Activated CD8-positive, alpha-beta memory T cell treated with anti-CD3 and anti-CD28 coated beads for 36 hours (primary cell): Measurements from ENCODE around the gene FBXO47. TPM values are rescaled to one million over a fixed set of nuclear protein-coding genes. Genes with fewer than 3 reads are reported as not detected.
"Not testable (repeated sequence)": the region's sequence is repeated elsewhere in the genome, so short reads cannot be mapped to it uniquely, and the experiment has no call there.

Experiments used
- CTCF ChIA-PET: fragments of 350-600 bp; sonication (Branson Sonifier 250); formaldehyde crosslinking; loops from one replicate; lab custom pipeline; 2021; ENCODE audit warnings: antibody characterized with exemption; lab: Charles Lee
- POLR2A ChIA-PET: fragments of 350-600 bp; sonication (Branson Sonifier 250); formaldehyde crosslinking; loops from one replicate; lab custom pipeline; 2021; ENCODE audit warnings: antibody characterized with exemption; lab: Charles Lee
- total RNA-seq, 2 experiments: library from RNA; stranded (reverse); gene quantifications; one replicate each; pipeline ENCODE4 v1.2.3, GENCODE V29; 2021

FBXO47 gene
- total RNA-seq, 2 experiments from 2014 or later = not detected

- ChIA-PET POLR2A (interaction anchor here (0.5 kb wide), 1 partner anchor 41 kb away, joined by 3 read pairs; no protein-coding TSS in a partner anchor), CTCF (interaction anchor here (0.6 kb wide), 2 partner anchors 28 to 134 kb away, joined by 3 read pairs; no protein-coding TSS in a partner anchor)
These were observed 27.2 kb downstream of the FBXO47 start for GRCh38 chr17:38939987-38940386.

- POLR2A ChIA-PET = not testable (repeated sequence)
- CTCF ChIA-PET = interaction anchor here (0.6 kb wide), 1 partner anchor 908 kb away, joined by 3 read pairs; no protein-coding TSS in a partner anchor
These were observed 33.2 kb downstream of the FBXO47 start for GRCh38 chr17:38933962-38934361.

GRCh38 chr17:38930782-38931181 is 36.4 kb downstream of the FBXO47 start:
- POLR2A ChIA-PET, CTCF ChIA-PET: not testable (repeated sequence)

- ChIA-PET CTCF (interaction anchor here (0.6 to 1.9 kb wide), 4 partner anchors 34 to 248 kb away, joined by 3 to 6 read pairs (median 5); partner anchors contain the start of gene RPL23), POLR2A (no interaction called here)
These were observed 40.7 kb downstream of the FBXO47 start for GRCh38 chr17:38926293-38927070.

GRCh38 chr17:38925263-38925995 is 41.8 kb downstream of the FBXO47 start, which contains the start of gene LASP1NB:
LASP1NB (plus strand) TSS chr17:38925614.
- ChIA-PET POLR2A (interaction anchor here (0.9 to 1.5 kb wide), 3 partner anchors 34 to 56 kb away, joined by 3 to 4 read pairs (median 3); partner anchors contain the start of gene LASP1), CTCF (interaction anchor here (0.6 to 2.5 kb wide), 9 partner anchors 9 to 249 kb away, joined by 3 to 7 read pairs (median 5); partner anchors contain the start of gene RPL23)

GRCh38 chr17:38922538-38923297 is 44.5 kb downstream of the FBXO47 start:
- CTCF ChIA-PET = no interaction called here
- POLR2A ChIA-PET = interaction anchor here (0.6 kb wide), 1 partner anchor 27 kb away, joined by 3 read pairs; no protein-coding TSS in a partner anchor

GRCh38 chr17:38921756-38922411 is 45.3 kb downstream of the FBXO47 start:
- ChIA-PET CTCF (interaction anchor here (0.6 kb wide), 1 partner anchor 34 kb away, joined by 3 read pairs; no protein-coding TSS in a partner anchor), POLR2A (no interaction called here)

GRCh38 chr17:38920374-38921291 is 46.6 kb downstream of the FBXO47 start:
- ChIA-PET POLR2A (no interaction called here), CTCF (no interaction called here)

- CTCF ChIA-PET = interaction anchor here (1.0 kb wide), 1 partner anchor 10 kb away, joined by 3 read pairs; no protein-coding TSS in a partner anchor
- POLR2A ChIA-PET = no interaction called here
These were observed 47.7 kb downstream of the FBXO47 start for GRCh38 chr17:38919316-38920078.

- ChIA-PET POLR2A (no interaction called here), CTCF (interaction anchor here (1.0 to 1.4 kb wide), 2 partner anchors 9 to 12 kb away, joined by 3 to 4 read pairs; no protein-coding TSS in a partner anchor)
These were observed 48.3 kb downstream of the FBXO47 start for GRCh38 chr17:38918916-38919315.

GRCh38 chr17:38918129-38918913 is 48.9 kb downstream of the FBXO47 start:
- CTCF ChIA-PET = interaction anchor here (1.0 to 1.4 kb wide), 2 partner anchors 9 to 11 kb away, joined by 3 to 4 read pairs; no protein-coding TSS in a partner anchor

GRCh38 chr17:38917259-38917658 is 49.9 kb downstream of the FBXO47 start:
- POLR2A ChIA-PET = no interaction called here

More at GRCh38 chr17:38918129-38918913, 48.9 kb downstream of the FBXO47 start:
- POLR2A ChIA-PET = no interaction called here

GRCh38 chr17:38916771-38917170 is 50.4 kb downstream of the FBXO47 start:
- ChIA-PET POLR2A (interaction anchor here (0.7 kb wide), 1 partner anchor 9 kb away, joined by 3 read pairs; no protein-coding TSS in a partner anchor), CTCF (interaction anchor here (2.1 kb wide), 1 partner anchor 8 kb away, joined by 7 read pairs; the partner anchor contains the start of gene LASP1NB)

More at GRCh38 chr17:38917259-38917658, 49.9 kb downstream of the FBXO47 start:
- CTCF ChIA-PET = interaction anchor here (1.4 kb wide), 1 partner anchor 10 kb away, joined by 4 read pairs; no protein-coding TSS in a partner anchor

- ChIA-PET CTCF (interaction anchor here (1.1 to 2.1 kb wide), 2 partner anchors 9 to 17 kb away, joined by 3 to 7 read pairs; partner anchors contain the start of gene LASP1NB), POLR2A (interaction anchor here (0.8 kb wide), 1 partner anchor 16 kb away, joined by 3 read pairs; no protein-coding TSS in a partner anchor)
These were observed 51.6 kb downstream of the FBXO47 start for GRCh38 chr17:38915639-38915995.
